ENCODE data around the gene MPRIP.
A peak's percentile ranks its signal among the peaks of the same experiment; 100 is the strongest.

Gene MPRIP

GRCh38 chr17:17169396-17169795 lies 127.1 kb downstream of the MPRIP start:
- no peak for DNase-seq (ENCODE audit: low spot score)
- POLR2A ChIA-PET (ENCODE audit: low non-redundant PET) = interaction anchor here (0.6 kb wide), 1 partner anchor 167 kb away, joined by 4 read pairs; no protein-coding TSS in a partner anchor
- TF ChIP-seq, protein P1, sequence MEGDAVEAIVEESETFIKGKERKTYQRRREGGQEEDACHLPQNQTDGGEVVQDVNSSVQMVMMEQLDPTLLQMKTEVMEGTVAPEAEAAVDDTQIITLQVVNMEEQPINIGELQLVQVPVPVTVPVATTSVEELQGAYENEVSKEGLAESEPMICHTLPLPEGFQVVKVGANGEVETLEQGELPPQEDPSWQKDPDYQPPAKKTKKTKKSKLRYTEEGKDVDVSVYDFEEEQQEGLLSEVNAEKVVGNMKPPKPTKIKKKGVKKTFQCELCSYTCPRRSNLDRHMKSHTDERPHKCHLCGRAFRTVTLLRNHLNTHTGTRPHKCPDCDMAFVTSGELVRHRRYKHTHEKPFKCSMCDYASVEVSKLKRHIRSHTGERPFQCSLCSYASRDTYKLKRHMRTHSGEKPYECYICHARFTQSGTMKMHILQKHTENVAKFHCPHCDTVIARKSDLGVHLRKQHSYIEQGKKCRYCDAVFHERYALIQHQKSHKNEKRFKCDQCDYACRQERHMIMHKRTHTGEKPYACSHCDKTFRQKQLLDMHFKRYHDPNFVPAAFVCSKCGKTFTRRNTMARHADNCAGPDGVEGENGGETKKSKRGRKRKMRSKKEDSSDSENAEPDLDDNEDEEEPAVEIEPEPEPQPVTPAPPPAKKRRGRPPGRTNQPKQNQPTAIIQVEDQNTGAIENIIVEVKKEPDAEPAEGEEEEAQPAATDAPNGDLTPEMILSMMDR (conservative IDR thresholded peaks at IDR 0.05; ENCODE audit: low read depth) = no peak
- peak overlapping the region; percentile 88 for H3K27ac ChIP-seq
- CTCF ChIA-PET = interaction anchor here (0.6 to 0.8 kb wide), 2 partner anchors 27 to 30 kb away, joined by 3 read pairs; no protein-coding TSS in a partner anchor

- CTCF ChIA-PET = interaction anchor here (0.5 to 0.6 kb wide), 2 partner anchors 16 to 32 kb away, joined by 3 to 4 read pairs; no protein-coding TSS in a partner anchor
- H3K27ac ChIP-seq = peak overlapping the region; percentile 88
- POLR2A ChIA-PET (ENCODE audit: low non-redundant PET) = no interaction called here
- DNase-seq (ENCODE audit: low spot score) = peak; percentile 34
- TF ChIP-seq, protein P1 (conservative IDR thresholded peaks at IDR 0.05; ENCODE audit: low read depth) = no peak
These were observed 128.2 kb downstream of the MPRIP start for GRCh38 chr17:17170346-17170985.

DNA sequence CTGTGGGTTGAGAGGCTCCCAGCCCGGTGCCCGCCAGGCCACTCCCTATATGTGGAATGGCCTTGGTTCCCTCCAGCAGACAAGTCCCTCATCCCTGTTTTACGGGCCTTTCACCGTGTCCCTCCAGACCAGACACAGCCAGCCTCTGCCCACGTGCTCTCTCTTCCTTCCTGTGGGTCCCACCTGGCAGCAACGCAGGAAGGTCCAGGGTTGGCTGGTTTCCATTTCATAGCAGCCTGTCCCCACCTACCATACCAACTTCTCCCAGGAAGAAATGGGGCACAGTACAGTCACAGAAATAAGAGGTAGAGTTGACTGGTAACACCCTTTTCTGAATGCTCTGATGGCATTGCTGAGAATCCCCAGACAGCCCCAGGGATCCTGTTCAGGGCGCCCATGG lies 128.9 kb downstream of the MPRIP start:
- TF ChIP-seq, protein P1 (conservative IDR thresholded peaks at IDR 0.05; ENCODE audit: low read depth) = no peak
- CTCF ChIA-PET = no interaction called here

DNA sequence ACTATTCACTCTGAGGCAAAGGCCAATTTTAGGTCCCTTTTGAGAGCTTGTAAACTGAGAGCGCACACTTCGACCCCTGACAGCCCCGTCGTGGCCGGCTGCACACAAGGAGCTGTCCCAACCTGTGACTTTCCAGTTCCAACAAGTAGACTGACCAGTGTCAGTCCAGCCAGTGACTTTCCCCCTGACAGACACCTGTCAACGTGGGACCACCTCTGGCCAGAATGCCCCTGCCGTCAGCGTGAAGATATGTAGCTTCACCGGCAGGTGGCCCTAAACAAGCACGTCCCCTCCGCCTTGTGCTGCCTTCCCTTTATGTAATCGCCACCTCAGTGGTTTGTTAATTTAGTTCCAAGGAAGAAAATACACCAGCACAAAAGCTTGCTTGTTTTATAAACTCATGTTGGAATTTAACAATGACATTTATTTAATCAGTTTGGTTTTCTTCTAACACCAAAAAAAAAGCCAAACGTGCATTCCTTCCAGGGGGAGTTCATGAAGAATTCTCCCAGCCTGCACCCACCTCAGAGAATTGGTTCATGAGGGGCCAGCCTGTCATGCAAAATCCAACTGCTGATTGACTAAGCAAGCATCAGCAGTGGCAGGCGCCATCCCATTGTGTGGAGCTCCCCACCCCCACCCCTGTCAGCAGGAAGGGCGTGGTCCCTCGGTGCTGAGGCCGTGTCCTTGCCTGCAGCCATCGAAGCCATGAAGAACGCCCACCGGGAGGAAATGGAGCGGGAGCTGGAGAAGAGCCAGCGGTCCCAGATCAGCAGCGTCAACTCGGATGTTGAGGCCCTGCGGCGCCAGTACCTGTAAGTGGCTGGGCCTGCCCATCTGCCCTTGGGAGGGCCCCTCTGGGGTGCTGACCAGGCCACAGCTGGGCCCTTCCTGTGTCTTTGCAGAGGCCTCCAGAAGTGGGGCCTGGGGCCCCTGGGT lies 130.0 kb downstream of the MPRIP start:
- DNase-seq (ENCODE audit: low spot score) = no peak
- H3K27ac ChIP-seq = peak overlapping the region; percentile 88
- CTCF ChIA-PET = interaction anchor here (1.2 kb wide), 1 partner anchor 28 kb away, joined by 5 read pairs; no protein-coding TSS in a partner anchor
- TF ChIP-seq, protein P1 (conservative IDR thresholded peaks at IDR 0.05; ENCODE audit: low read depth) = no peak
- POLR2A ChIA-PET (ENCODE audit: low non-redundant PET) = no interaction called here

More for the DNA sequence above, 128.9 kb downstream of the MPRIP start:
- DNase-seq (ENCODE audit: low spot score) = no peak
- H3K27ac ChIP-seq = peak overlapping the region; percentile 88
- POLR2A ChIA-PET (ENCODE audit: low non-redundant PET) = interaction anchor here (0.6 kb wide), 1 partner anchor 51 kb away, joined by 4 read pairs; no protein-coding TSS in a partner anchor

DNA sequence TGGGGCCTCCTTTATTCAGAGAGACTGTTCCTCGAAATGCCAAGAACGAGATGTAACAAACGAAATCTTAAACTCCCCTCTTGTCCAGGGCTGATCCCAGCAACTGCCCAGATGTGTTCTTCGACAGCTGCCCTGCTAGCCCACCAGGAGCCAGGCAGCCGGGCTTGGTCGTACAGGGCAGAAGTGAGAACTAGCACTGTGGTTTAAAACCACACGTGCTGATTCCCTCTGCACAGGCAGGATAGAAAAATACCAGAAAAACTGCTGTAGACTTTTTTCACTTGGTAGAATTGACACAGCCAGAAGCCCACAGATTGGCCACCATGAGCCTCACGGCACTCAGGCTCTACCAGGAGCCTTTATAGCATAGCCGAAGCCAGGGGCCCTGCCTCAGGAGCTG lies 130.7 kb downstream of the MPRIP start:
- no peak for DNase-seq (ENCODE audit: low spot score)
- peak overlapping the region; percentile 88 for H3K27ac ChIP-seq
- ChIA-PET POLR2A (ENCODE audit: low non-redundant PET) (no interaction called here), CTCF (interaction anchor here (1.2 kb wide), 1 partner anchor 28 kb away, joined by 5 read pairs; no protein-coding TSS in a partner anchor)
- TF ChIP-seq, protein P1 (conservative IDR thresholded peaks at IDR 0.05; ENCODE audit: low read depth) = no peak

- ChIA-PET POLR2A (ENCODE audit: low non-redundant PET) (no interaction called here), CTCF (interaction anchor here (1.2 kb wide), 1 partner anchor 27 kb away, joined by 5 read pairs; no protein-coding TSS in a partner anchor)
- TF ChIP-seq, protein P1 (conservative IDR thresholded peaks at IDR 0.05; ENCODE audit: low read depth) = no peak
These were observed 131.7 kb downstream of the MPRIP start for GRCh38 chr17:17173921-17174320.

More at GRCh38 chr17:17173921-17174320, 131.7 kb downstream of the MPRIP start:
- H3K27ac ChIP-seq = peak overlapping the region; percentile 88
- DNase-seq (ENCODE audit: low spot score) = no peak
